ENCODE results near the gene PKNOX2. TPM values are rescaled to one million over a fixed set of nuclear protein-coding genes. Genes with fewer than 3 reads are reported as not detected.

The PKNOX2 gene
- polyA plus RNA-seq, 1 experiment: 0.02 TPM

- peaks cover 13% of the 10 kb centered on the region for H3K27me3 ChIP-seq (ENCODE audit: control insufficient read depth, insufficient read depth, low read length)
- no peaks in the 10 kb centered on the region for H3K36me3 ChIP-seq (ENCODE audit: control insufficient read depth, insufficient read depth, low read length)
- no peak overlapping the region for H3K4me3 ChIP-seq (ENCODE audit: low read depth, low read length)
- TF ChIP-seq, protein P1, sequence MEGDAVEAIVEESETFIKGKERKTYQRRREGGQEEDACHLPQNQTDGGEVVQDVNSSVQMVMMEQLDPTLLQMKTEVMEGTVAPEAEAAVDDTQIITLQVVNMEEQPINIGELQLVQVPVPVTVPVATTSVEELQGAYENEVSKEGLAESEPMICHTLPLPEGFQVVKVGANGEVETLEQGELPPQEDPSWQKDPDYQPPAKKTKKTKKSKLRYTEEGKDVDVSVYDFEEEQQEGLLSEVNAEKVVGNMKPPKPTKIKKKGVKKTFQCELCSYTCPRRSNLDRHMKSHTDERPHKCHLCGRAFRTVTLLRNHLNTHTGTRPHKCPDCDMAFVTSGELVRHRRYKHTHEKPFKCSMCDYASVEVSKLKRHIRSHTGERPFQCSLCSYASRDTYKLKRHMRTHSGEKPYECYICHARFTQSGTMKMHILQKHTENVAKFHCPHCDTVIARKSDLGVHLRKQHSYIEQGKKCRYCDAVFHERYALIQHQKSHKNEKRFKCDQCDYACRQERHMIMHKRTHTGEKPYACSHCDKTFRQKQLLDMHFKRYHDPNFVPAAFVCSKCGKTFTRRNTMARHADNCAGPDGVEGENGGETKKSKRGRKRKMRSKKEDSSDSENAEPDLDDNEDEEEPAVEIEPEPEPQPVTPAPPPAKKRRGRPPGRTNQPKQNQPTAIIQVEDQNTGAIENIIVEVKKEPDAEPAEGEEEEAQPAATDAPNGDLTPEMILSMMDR (IDR thresholded peaks at IDR 0.05; ENCODE audit: insufficient read depth, low read depth, low read length): no peak
- ChIA-PET POLR2A (no interaction called here), CTCF (no interaction called here)
- DNase-seq (ENCODE audit: low read depth): no peak
These were observed 152.9 kb downstream of the PKNOX2 start for GRCh38 chr11:125317416-125317815.

DNA sequence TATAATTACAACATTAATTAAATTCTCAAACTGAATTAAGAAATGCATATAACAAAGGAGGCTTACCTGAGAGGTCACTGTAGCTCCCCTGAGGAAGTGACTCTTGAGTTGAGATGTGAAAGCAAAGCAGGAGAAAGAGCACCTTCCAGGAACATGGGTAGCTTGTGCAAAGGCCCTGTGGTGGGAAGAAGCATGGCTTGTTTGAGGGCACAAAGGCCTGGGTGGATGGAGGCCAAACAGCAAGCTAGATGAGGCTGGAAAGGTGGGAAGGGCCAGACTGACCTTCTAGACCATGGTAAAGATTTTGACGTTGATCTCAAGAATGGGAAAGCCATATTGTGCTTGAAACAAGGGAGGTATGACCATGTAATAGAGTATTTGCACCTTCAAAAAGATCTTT lies 155.1 kb downstream of the PKNOX2 start:
- TF ChIP-seq, protein P1 (IDR thresholded peaks at IDR 0.05; ENCODE audit: insufficient read depth, low read depth, low read length): no peak
- CTCF ChIA-PET: interaction anchor here (1.0 kb wide), 1 partner anchor 10 kb away, joined by 3 read pairs; no protein-coding TSS in a partner anchor

DNA sequence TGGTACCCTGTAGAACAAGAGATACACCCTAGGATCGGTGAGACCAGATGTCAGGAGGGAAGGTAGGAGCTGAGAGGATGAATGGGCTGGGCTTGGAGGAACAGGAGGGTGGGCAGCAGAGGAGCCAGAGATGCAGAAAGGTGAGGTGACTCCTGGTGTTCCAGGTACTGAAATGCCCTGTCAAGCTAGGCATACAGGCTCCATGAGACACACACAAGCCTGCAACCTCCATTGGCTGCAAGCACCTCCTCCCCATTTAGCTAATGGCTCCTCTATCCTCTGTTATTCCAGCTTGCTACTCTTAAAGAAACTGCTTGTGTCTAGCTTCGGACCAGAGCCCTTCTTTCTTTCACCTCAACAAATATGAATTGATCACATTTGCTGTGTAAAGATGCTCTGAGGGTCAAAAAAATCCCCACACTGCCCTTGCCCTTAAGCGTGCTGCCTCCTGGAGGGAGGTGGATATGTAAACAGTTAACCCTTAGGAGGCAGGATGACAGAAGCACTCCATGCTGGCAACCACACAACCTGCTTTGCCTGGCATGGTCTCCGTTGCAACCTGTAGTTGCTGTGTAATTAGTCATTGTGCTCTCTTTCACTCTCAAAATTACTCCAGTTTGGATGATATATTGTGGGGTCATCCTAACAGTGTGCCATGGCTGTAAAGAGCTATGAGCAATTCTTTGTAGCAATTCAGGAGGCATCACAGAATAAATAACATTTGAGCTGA lies 156.0 kb downstream of the PKNOX2 start:
- ChIA-PET POLR2A (no interaction called here), CTCF (no interaction called here)
- H3K27me3 ChIP-seq (ENCODE audit: control insufficient read depth, insufficient read depth, low read length): peaks cover 15% of the 10 kb centered on the region
- H3K4me3 ChIP-seq (ENCODE audit: low read depth, low read length): no peak overlapping the region
- DNase-seq (ENCODE audit: low read depth): no peak
- TF ChIP-seq, protein P1 (IDR thresholded peaks at IDR 0.05; ENCODE audit: insufficient read depth, low read depth, low read length): no peak
- no peaks in the 10 kb centered on the region for H3K36me3 ChIP-seq (ENCODE audit: control insufficient read depth, insufficient read depth, low read length)

More for the DNA sequence above, 155.1 kb downstream of the PKNOX2 start:
- POLR2A ChIA-PET: interaction anchor here (0.6 kb wide), 1 partner anchor 41 kb away, joined by 4 read pairs; no protein-coding TSS in a partner anchor
- no peak for DNase-seq (ENCODE audit: low read depth)
- Histone ChIP-seq H3K4me3 (ENCODE audit: low read depth, low read length) (no peak overlapping the region), H3K36me3 (ENCODE audit: control insufficient read depth, insufficient read depth, low read length) (no peaks in the 10 kb centered on the region), H3K27me3 (ENCODE audit: control insufficient read depth, insufficient read depth, low read length) (peaks cover 15% of the 10 kb centered on the region)

GRCh38 chr11:125322289-125322688 lies 157.7 kb downstream of the PKNOX2 start:
- H3K4me3 ChIP-seq (ENCODE audit: low read depth, low read length): no peak overlapping the region
- DNase-seq (ENCODE audit: low read depth): no peak
- no peaks in the 10 kb centered on the region for H3K36me3 ChIP-seq (ENCODE audit: control insufficient read depth, insufficient read depth, low read length)
- TF ChIP-seq, protein P1 (IDR thresholded peaks at IDR 0.05; ENCODE audit: insufficient read depth, low read depth, low read length): no peak
- ChIA-PET CTCF (interaction anchor here (7.4 kb wide), 1 partner anchor 24 kb away, joined by 33 read pairs; no protein-coding TSS in a partner anchor), POLR2A (no interaction called here)
- H3K27me3 ChIP-seq (ENCODE audit: control insufficient read depth, insufficient read depth, low read length): peaks cover 19% of the 10 kb centered on the region

DNA sequence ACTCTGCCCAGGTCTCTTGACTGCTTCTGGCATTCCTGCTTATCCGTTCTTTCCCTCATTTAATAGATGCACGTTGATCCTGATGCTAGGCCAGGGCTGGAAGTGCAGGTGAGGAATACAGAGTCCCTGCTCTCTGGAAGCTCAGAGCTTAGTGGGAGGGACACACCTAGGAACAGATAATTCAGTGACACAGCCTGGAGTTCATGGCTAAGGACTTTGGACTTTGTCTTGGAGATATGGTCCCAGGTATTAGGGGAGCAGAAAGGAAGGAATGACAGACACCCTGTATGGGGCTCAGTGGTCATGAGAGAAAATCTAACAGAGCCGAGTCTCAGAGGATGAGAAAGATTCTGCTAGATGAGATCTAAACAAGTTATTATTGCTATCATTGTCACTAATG lies 160.6 kb downstream of the PKNOX2 start:
- ChIA-PET POLR2A (no interaction called here), CTCF (interaction anchor here (1.5 to 7.4 kb wide), 2 partner anchors 21 to 184 kb away, joined by 4 to 33 read pairs; no protein-coding TSS in a partner anchor)
- Histone ChIP-seq H3K27me3 (ENCODE audit: control insufficient read depth, insufficient read depth, low read length) (peaks cover 26% of the 10 kb centered on the region), H3K36me3 (ENCODE audit: control insufficient read depth, insufficient read depth, low read length) (no peaks in the 10 kb centered on the region), H3K4me3 (ENCODE audit: low read depth, low read length) (no peak overlapping the region)
- no peak for DNase-seq (ENCODE audit: low read depth)
- TF ChIP-seq, protein P1 (IDR thresholded peaks at IDR 0.05; ENCODE audit: insufficient read depth, low read depth, low read length): no peak

Measured in BJ (cell line).